HG03432 (cell line): ENCODE results near the gene UBR7.
"Not testable (repeated sequence)": the region's sequence is repeated elsewhere in the genome, so short reads cannot be mapped to it uniquely, and the experiment has no call there.

Source experiments
- ATAC-seq: cut with Tn5 transposase; IDR thresholded peaks from one replicate; pipeline ENCODE4 v1.9.1; 2021; ENCODE audit warnings: mild to moderate bottlenecking, moderate library complexity; ENCODE audit not compliant: unreplicated experiment

The UBR7 gene

GRCh38 chr14:93206793-93207467 is at the start of gene UBR7, which contains the start of gene GON7:
Gene UBR7 (plus strand): TSS chr14:93207256. CDS start chr14:93207292, 36 bp downstream.
Gene GON7 (minus strand): TSS chr14:93207065. CDS start chr14:93207037, 28 bp downstream.
- ATAC-seq = peak; percentile 87

GRCh38 chr14:93158349-93158748 is 48.7 kb upstream of the UBR7 start:
- not testable (repeated sequence) for ATAC-seq

GRCh38 chr14:93159625-93160352 is 47.3 kb upstream of the UBR7 start:
- ATAC-seq = not testable (repeated sequence)

- ATAC-seq = no peak
Observed at GRCh38 chr14:93160353-93160801, 46.7 kb upstream of the UBR7 start.

GRCh38 chr14:93161411-93161940 is 45.6 kb upstream of the UBR7 start:
- ATAC-seq = no peak

- no peak for ATAC-seq
Observed at GRCh38 chr14:93163564-93163963, 43.5 kb upstream of the UBR7 start.

- not testable (repeated sequence) for ATAC-seq
Observed at GRCh38 chr14:93165271-93166265, 41.5 kb upstream of the UBR7 start.

- ATAC-seq = not testable (repeated sequence)
Observed at GRCh38 chr14:93168610-93169009, 38.4 kb upstream of the UBR7 start.

- ATAC-seq = not testable (repeated sequence)
Observed at GRCh38 chr14:93169619-93170018, 37.4 kb upstream of the UBR7 start.

GRCh38 chr14:93170141-93170540 is 36.9 kb upstream of the UBR7 start:
- ATAC-seq = not testable (repeated sequence)

GRCh38 chr14:93171376-93171775 is 35.7 kb upstream of the UBR7 start:
- ATAC-seq = no peak

GRCh38 chr14:93173943-93174395 is 33.1 kb upstream of the UBR7 start:
- no peak for ATAC-seq

GRCh38 chr14:93174731-93175130 is 32.3 kb upstream of the UBR7 start:
- ATAC-seq = not testable (repeated sequence)

- ATAC-seq = no peak
Observed at GRCh38 chr14:93175492-93175891, 31.6 kb upstream of the UBR7 start.

GRCh38 chr14:93183596-93184317 is 23.3 kb upstream of the UBR7 start:
- ATAC-seq = no peak

GRCh38 chr14:93184391-93185348 is 22.4 kb upstream of the UBR7 start, which contains the start of the genes LYSET and MOAP1:
Gene LYSET (plus strand): TSS chr14:93185317. CDS start chr14:93185406, 89 bp downstream.
Gene MOAP1 (minus strand): TSS chr14:93184897. CDS start chr14:93184242, 655 bp downstream.
- ATAC-seq = peak; percentile 87

- peak; percentile 1 for ATAC-seq
Observed at GRCh38 chr14:93185349-93185720, 21.7 kb upstream of the UBR7 start.

GRCh38 chr14:93186466-93186865 is 20.6 kb upstream of the UBR7 start:
- ATAC-seq = no peak
